NOMO-1 treated with dmso at 0.1 percent for 144 hours (cell line): Measurements from ENCODE around the gene FAM222B.
"Not testable (repeated sequence)": the region's sequence is repeated elsewhere in the genome, so short reads cannot be mapped to it uniquely, and the experiment has no call there.

Experiments used
- DNase-seq: peaks from one replicate; lab custom pipeline; 2025; ENCODE audit not compliant: unreplicated experiment; lab: John Stamatoyannopoulos, UW

Gene FAM222B

DNA sequence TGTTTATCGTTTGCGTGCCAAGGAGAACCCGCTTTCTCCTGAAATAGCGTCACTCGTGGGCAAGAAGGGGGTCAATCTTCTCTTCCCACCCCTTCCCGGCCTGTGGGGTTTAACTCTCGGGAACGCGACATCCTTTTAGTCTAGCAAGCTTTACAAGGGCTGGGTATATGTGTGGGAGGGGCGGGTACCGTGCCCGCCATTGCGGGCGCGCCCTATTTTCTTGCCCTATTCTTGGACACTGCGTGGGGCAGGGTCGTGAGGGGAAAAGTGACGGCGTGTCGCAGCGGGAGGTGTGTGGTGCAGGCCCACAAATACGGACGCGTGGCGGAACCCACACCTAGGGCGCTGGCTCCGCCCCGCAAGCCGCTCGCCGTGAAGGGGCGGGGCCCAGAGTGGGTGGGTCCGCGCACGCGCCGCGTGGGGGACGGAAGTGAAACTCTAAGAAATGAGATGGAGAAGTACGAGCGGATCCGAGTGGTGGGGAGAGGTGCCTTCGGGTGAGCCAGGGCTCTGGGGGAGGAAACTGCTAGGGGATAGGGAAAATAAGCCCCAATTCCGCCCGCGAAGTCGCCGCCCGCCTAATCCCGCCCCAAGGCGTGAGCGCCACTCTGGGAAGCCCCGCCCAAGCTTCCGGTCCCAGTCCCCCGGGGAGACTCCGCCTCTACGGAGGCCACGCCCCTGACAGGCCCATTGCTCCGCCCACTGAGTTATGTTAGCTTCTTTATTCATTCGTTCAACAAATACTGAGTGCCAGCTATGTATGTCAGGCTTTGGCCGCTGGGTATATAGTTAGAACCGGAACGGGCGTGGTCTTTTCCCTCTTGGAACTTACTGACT is 114.0 kb downstream of the FAM222B start, which contains the start of gene NEK8:
Gene NEK8 (plus strand): TSS at position 425 of the 837 bp plus-strand sequence. CDS start 26 bp downstream, at position 451.
- DNase-seq = peak; percentile 97

- peak; percentile 90 for DNase-seq
Measured at GRCh38 chr17:28726627-28727491, 115.7 kb downstream of the FAM222B start.

GRCh38 chr17:28726226-28726626 is 116.4 kb downstream of the FAM222B start, which contains the start of gene TLCD1:
TSS of gene TLCD1 (minus strand) at chr17:28726233. CDS start at chr17:28726097, 136 bp downstream.
- no peak for DNase-seq

DNA sequence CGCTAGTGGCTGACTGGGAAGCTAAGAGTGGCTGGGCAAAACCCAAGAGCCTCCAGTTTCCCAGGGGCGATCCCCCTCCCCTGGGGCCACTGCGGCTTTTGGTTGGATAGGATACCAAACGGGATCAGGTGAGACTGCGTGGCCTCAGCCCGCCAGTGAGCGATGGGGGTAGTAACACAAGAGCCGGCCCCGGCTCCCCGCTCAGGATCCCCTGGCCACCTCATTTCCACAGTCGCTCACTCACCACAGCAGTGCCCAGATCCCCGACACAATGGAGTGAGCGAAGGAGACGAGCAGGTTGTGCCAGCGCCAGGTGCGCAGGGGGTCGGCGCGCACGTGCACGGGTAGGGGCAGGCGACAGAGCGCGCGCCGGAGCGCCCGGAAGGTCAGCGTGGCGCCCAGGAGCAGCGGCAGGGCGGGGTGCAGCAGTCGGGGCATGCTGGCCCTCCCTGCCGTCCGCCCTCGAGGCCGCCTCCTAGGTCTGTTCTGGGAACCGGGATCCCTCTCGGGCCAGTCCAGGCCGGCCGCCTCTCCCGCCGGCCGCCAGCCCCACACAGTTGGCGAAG is 116.8 kb downstream of the FAM222B start:
- DNase-seq = peak; percentile 44

DNA sequence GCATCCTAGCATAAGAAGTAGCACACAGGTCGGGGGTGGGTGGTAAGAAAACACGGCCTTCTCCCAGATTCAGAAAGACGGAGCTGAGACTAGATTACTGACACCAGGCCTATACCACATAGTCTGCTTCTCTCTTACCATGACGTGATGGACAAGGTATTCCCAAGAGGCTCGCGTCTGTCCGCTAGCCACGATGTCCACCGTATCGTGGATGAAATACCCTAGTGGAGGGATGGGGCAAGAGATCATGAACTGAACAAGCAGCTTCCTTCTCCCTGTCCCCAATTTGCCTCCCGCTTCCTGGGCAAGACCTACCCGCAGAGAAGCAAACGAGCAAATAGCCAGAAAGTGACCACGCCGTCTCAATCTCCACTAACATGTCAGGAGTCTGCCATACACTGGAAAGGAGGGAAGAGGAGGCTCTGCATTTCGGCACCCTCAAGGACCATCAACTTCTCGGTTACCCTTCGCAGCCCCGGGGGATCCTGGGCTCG is 117.4 kb downstream of the FAM222B start:
- peak; percentile 22 for DNase-seq

DNA sequence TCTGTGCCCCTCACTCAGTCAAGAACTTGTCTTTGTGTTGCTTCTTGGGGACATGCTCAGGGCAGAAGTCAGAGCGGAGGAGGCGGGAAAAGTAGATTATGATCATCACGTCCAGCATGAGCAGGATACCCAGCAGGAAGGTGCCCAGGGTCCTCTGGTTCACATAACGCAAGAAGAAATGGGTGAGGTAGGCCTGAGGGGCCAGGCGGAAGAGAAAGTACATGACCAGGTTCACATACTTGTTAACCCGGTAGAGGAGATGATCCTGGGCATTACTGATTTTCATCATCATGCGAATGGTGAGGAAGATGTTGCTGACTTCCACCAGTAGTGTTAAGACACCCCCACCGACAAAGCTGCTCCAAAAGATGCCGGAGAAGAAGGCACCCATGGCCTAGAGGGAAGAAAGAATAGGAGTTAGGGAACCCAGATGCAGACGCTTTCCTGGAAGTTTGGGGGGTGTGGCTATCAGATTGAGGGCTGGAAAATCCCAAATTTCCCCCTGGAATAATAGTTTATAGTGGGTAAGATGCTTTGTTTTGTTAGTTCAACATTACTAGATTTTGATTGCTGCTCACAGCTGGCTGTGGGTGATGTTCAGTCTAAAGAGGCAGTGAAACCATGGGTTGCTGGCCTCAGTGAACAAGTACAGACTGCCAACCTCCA is 118.0 kb downstream of the FAM222B start:
- no peak for DNase-seq

GRCh38 chr17:28723836-28724499 is 118.6 kb downstream of the FAM222B start:
- DNase-seq = not testable (repeated sequence)

- DNase-seq = no peak
Measured at GRCh38 chr17:28723159-28723835, 119.3 kb downstream of the FAM222B start.

- no peak for DNase-seq
Measured at GRCh38 chr17:28722417-28723158, 120.0 kb downstream of the FAM222B start.

DNA sequence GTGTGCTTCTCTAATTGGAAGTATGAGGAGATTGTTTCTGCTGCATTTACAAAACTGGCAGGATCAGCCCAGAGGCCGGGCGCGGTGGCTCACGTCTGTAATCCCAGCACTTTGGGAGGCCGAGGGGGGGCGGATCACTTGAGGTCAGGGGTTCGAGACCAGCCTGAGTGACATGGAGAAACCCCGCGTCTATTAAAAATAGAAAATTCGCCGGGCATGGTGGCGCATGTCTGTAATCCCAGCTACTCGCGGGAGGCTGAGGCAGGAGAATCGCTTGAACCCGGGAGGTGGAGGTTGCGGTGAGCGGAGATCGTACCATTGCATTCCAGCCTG is 121.6 kb downstream of the FAM222B start:
- not testable (repeated sequence) for DNase-seq

DNA sequence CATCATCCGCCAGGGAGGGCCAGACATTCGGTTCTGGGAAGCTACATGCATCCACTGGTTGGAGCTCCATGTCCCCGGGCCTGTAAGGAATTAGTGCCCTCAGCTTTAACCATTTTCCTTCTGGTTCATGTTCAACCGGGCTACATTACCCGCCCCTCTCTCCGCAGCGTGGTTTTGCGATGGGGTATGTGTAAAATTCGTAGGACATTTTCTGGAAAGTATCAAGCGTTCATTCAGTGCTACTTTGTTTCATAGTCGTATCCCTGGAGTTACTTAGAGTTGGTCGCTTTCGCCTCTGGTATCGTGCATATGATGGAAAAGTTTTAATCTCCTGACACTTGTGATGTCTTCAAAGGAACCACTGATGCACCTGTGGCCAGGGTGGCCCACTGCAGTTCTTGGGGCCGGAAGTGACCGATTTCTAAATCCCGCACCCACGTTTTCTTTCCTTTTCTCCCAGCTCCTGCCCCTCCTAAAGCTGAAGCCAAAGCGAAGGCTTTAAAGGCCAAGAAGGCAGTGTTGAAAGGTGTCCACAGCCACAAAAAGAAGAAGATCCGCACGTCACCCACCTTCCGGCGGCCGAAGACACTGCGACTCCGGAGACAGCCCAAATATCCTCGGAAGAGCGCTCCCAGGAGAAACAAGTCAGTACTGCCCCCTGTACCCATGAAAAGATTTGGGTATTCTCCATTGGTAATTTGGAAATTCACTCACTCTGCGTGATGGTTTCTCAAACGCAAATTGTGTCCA is 122.2 kb downstream of the FAM222B start:
- no peak for DNase-seq

GRCh38 chr17:28719021-28719433 is 123.6 kb downstream of the FAM222B start:
- DNase-seq = no peak

DNA sequence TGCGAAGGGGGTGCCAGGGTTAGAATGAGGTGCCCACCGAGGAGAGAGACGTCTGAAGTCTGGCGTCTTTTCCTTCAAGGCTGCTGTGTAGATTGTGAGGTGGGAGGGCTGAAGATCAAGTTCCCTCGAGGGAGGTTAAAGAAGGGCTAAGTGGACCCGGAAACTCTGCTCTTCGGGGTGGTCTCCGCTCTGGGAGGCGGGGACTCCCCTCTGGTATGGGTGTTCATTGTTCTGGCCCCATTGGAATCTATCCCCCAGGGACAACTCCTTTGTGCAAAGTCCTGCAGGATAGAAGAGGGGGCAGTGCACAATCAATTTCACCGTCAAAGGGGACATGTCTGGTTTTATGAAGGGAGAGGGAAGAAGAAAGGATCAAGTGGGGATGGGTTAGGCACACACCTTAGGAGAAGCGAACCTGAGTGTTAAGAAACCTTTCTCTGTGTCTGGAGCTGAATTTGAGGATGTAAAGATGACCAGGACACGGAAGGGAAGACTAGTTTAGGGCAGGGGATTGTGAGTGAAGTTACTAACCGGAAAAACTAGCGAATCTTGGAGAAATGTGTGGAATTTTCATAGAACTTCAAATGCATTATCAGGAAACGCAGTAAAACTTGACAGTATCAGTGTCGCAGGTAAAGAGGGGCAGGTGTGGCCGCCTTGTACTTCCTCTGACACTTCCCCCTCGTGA is 124.1 kb downstream of the FAM222B start:
- no peak for DNase-seq

DNA sequence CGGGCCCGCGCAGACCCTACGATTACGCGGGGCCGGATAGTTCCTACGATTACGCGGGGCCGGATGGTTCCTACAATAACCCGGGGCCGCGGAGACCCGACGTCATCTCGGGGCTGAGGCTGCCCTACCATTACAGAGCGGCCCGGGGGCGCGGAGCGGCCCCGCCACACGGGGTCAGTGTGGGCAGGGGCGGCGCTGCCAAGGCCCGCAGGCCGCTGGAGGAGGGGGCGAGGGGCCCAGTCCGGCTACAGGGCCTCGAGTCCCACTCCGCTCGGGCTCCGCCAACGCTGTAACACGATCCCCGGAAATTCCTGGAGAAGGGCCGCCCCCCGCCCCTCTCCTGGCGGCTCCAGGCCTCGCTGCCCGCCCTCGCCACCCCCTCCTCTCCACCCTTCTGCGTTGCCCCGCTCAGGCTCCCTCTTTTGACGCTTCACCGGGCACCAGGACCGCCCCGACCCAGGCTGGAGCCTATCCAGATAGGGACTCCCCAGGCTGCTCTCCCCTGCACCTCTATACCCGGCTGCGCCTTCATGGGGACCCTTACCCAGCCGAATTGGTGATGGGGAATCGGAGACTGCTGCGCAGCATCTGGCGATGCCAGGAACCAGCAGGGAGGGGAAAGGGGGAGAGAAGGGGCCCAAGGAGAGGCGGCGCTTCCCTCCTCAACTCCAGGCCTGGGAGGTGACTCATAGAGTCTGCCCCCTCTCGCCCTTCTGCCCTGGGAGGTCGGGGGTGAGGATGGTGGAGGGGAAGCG is 124.8 kb downstream of the FAM222B start, which contains the start of gene RAB34:
Gene RAB34 (minus strand): TSS at position 291 of the 755 bp plus-strand sequence. CDS start 602 bp downstream, outside the sequence.
- DNase-seq = peak; percentile 4

DNA sequence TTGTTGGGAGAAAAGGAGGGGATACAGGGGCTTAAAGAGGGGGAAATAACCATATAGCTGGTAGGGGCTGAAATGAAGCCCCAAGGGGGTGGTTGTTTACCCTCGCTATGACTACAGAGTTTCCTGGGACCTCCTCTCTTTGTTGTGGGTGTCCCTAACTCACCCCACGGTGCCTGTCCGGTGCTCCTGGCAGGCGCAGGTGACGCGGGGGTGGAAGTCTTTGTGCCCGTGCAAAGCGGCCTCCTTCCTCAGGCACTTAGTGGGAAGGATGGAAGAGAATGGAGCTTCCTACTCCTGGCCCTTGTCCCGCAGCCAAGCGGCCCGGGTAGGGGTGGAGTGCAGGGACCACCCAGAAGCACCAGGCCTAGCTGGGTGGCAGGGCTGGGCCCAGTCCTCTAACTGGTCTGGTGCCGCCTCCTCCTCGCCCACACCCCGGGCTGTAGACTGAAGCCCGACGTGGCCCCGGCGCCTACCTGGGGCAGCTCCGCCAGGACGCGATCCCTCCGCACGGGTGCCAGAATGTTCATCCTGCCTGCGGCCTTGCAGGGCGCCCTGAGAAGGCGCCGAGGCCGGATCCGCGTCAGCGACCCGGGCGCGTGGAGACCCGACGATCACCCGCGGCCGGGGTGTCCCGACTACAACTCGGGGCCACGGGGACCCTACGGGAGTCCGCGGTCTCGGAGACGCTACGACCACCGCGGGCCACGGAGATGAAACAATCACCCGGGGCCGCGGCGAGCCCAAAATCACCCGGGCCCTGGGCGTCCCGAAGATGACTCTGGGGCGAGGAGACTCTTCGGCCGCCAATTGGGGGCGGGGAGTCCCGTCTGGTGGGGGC is 125.6 kb downstream of the FAM222B start:
- DNase-seq = no peak

DNA sequence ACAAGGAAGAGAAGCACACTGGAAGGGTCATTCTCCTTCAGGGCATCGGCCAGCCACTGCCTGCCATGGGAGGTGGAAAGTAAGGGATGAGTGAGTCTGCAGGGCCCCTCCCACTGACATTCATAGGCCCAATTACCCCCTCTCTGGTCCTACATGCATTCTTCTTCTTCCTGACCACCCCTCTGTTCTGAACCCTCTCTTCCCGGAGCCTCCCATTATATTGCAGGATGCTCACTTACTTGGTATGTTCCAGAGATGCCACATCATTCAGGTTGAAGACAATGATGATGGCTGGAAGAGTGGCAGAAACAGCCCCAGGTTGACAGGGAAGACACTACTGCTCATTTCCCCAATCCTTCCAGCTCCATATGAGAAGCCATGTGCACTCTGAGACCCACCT is 127.4 kb downstream of the FAM222B start:
- DNase-seq = no peak
